Stimulated activated CD4-positive, alpha-beta T cell treated with anti-CD3 and anti-CD28 coated beads, Interleukin-15, amount 100 ng/mL, for 1 hour (primary cell): ENCODE measurements around the gene FCN3.
"Not testable (repeated sequence)": the region's sequence is repeated elsewhere in the genome, so short reads cannot be mapped to it uniquely, and the experiment has no call there.

Source experiments
- DNase-seq, 2 donors: peaks; one replicate each; pipeline ENCODE4 v3.0.0-alpha.2; 2020; ENCODE audit warnings: low read depth in 1 of 2, low spot score in 1 of 2

The FCN3 gene

GRCh38 chr1:27374362-27375086, at the start of gene FCN3:
TSS of gene FCN3 (minus strand) at chr1:27374824. CDS start at chr1:27374818, 6 bp downstream.
- DNase-seq = no peak

- DNase-seq = no peak
These were observed 49.1 kb upstream of the FCN3 start for GRCh38 chr1:27423709-27424108.

- no peak for DNase-seq
These were observed 43.9 kb upstream of the FCN3 start for GRCh38 chr1:27418326-27419185.

- DNase-seq = no peak
These were observed 43.1 kb upstream of the FCN3 start for GRCh38 chr1:27417713-27418112.

- no peak for DNase-seq
These were observed 41.9 kb upstream of the FCN3 start for GRCh38 chr1:27416387-27417111.

GRCh38 chr1:27414091-27414490, 39.5 kb upstream of the FCN3 start:
- DNase-seq = no peak

GRCh38 chr1:27413004-27413403, 38.4 kb upstream of the FCN3 start:
- DNase-seq = no peak

- DNase-seq = no peak
These were observed 37.9 kb upstream of the FCN3 start for GRCh38 chr1:27412502-27412901.

GRCh38 chr1:27410709-27411108, 36.1 kb upstream of the FCN3 start:
- DNase-seq = no peak

- no peak for DNase-seq
These were observed 35.0 kb upstream of the FCN3 start for GRCh38 chr1:27409669-27410068.

- DNase-seq = no peak
These were observed 33.5 kb upstream of the FCN3 start for GRCh38 chr1:27408151-27408550.

- not testable (repeated sequence) for DNase-seq
These were observed 32.2 kb upstream of the FCN3 start for GRCh38 chr1:27406791-27407190.

GRCh38 chr1:27406362-27406680, 31.7 kb upstream of the FCN3 start:
- DNase-seq = no peak

GRCh38 chr1:27405598-27406361, 31.2 kb upstream of the FCN3 start:
- not testable (repeated sequence) for DNase-seq

GRCh38 chr1:27405074-27405473, 30.4 kb upstream of the FCN3 start:
- DNase-seq = no peak

GRCh38 chr1:27403931-27404330, 29.3 kb upstream of the FCN3 start:
- DNase-seq = no peak

GRCh38 chr1:27403065-27403726, 28.6 kb upstream of the FCN3 start:
- no peak for DNase-seq

- DNase-seq = no peak
These were observed 27.7 kb upstream of the FCN3 start for GRCh38 chr1:27402349-27402754.

- DNase-seq = no peak
These were observed 26.3 kb upstream of the FCN3 start for GRCh38 chr1:27400963-27401341.

- DNase-seq = no peak
These were observed 25.7 kb upstream of the FCN3 start for GRCh38 chr1:27400082-27400962.
